T-helper 1 cell (primary cell): Measurements from ENCODE around the gene TOMT.
A peak's percentile ranks its signal among the peaks of the same experiment; 100 is the strongest.

Experiments used
- DNase-seq, 5 donors: peaks; one replicate each; pipeline ENCODE4 v3.0.0-alpha.2; 2012 to 2020
- total RNA-seq, 4 donors: gene quantifications; one replicate each; lab custom pipeline; 2026; lab: John Stamatoyannopoulos, UW

Gene TOMT, protein sequence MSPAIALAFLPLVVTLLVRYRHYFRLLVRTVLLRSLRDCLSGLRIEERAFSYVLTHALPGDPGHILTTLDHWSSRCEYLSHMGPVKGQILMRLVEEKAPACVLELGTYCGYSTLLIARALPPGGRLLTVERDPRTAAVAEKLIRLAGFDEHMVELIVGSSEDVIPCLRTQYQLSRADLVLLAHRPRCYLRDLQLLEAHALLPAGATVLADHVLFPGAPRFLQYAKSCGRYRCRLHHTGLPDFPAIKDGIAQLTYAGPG
- 0 reads per million in 4 donors for total RNA-seq

DNA sequence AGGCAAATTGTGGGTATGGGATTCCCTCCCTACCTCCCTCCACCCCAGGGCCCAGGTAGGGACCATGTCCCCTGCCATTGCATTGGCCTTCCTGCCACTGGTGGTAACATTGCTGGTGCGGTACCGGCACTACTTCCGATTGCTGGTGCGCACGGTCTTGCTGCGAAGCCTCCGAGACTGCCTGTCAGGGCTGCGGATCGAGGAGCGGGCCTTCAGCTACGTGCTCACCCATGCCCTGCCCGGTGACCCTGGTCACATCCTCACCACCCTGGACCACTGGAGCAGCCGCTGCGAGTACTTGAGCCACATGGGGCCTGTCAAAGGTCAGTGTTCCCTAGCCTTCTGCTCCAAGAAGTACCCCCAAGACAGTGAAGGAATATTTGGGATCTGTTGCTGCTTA lies at the start of gene TOMT:
Gene TOMT, plus strand, starts transcription at position 37 of the 400 bp plus-strand sequence. Its CDS starts 28 bp downstream, at position 65.
- DNase-seq = no peak

DNA sequence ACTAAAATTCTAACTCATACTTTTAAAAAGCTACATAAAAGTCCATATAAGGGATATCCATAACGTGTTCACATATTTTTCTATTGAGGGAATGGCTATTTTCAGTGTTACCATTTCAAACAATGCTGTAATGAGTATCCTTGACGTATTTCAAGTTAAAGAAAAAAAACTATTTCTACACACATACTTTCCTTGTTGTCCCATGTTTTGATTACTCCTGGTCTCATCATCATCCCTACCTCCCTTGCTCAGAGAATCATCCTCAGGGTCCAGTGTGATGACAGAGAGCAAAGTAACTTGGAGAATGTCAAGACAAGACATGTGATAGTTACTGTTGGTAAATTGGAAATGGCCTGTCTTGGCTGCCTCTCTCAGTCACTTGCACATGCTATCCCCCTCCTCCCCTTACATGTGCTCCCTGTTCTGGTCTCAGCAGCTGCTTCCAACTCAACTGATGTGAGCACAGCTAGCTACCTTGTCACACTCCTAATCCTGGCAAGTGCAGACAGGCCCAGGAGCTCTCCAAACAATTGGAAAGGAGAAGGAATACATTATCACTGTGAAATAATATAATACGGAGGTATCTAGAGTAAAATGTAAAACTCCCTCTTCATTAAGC lies 47.2 kb upstream of the TOMT start:
- DNase-seq = no peak

DNA sequence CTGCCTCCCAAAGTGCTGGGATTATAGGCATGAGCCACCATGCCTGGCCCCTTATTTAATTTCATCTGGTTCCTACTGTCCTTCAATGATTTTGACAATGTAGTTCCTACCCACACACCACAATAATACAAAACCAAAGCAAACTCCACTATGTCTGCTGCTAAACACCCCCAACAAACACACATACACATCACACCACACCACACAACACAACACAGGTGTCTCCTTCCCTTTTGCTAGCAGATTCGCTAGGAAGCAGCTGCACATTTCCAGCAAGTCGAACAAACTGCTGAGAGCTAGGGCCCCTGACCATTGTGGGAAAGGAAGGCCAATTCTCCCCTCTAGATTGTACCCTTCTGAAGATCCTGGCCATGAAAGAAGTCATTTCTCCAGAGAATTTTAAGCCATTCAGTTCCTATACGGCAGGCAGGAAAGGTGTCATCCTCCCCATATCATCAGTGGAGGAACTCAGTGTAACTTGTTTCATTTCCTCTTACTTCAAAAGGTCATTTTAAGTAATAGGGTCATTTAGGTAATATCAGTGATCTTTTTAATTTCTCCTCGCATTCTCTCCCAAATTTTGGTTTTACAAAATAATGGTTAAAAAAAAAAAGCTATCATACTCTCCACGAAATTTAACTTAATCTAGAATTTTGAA lies 43.9 kb upstream of the TOMT start:
- DNase-seq = no peak

DNA sequence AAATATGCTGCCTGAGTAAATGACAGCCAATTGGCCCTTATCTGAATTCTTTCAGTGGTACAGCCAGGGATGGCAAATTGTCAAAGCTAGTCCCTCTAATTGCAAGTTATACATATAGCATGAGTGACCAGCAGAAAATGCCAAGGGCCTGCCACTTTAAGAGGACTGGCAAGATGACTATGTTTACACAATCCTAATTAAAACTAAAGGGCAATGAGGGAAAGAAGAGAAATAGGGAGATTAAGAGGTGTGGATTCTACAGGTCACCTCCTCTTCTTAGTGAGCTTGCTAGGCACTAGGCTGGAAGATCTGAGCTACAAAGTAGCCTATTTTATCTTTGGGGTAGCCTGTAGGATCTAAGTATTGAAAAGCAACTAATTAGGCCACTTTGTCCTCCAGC lies 38.9 kb upstream of the TOMT start:
- no peak for DNase-seq

DNA sequence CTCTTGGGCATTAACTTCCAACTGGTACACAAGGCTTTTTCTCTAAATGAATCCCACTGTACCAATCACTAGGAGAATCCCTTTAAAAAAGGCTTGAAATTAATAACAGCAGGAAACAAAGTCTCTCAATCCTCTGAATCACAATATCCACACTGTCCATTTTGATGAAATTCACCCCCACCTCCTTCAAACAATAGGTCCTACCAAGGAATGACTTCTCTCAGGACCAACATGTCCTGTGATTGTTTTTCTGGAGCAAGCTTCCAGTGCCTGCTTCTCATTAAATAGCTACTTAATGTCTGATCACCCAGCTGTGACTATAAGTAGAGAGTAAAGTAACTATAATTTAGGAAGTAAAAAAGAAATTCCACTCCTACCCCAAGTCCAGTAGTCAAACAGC lies 38.5 kb upstream of the TOMT start:
- DNase-seq = no peak

DNA sequence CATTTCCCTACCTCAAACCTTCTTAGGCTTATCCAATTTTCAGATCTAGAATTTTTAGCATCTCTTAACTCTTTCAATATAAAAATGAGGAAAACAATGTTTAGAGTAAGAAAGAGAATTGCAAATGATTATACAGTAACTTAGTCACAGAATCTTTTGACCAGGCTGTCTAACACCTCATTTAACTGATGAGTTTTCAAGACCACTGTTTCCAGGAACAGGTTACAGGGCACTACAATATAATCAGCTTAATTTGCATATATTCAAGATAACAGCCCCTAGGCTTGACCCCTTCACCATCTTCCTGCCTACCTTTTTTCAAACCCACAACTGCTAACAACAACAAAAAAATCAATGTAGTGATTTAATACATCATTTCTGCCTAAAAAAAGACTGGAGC lies 38.0 kb upstream of the TOMT start:
- DNase-seq = no peak

DNA sequence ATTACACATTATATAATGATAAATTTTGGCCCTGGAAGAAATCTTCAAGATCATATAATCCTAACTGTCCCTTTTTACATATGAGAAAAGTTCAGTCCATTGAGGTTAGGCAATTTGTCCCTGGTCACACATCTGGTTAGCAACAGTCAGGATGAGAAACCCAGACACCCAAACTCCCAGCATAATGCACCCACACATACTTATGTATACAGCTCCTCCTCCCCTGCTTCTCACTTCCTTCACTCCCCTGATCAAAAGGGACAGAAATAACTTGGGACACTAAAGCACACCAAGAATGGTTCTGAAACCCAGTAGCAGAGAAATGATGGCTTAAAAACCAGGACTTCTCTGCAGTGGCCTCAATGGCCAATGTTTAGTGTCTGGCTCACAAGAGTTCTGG lies 36.5 kb upstream of the TOMT start:
- DNase-seq = no peak

DNA sequence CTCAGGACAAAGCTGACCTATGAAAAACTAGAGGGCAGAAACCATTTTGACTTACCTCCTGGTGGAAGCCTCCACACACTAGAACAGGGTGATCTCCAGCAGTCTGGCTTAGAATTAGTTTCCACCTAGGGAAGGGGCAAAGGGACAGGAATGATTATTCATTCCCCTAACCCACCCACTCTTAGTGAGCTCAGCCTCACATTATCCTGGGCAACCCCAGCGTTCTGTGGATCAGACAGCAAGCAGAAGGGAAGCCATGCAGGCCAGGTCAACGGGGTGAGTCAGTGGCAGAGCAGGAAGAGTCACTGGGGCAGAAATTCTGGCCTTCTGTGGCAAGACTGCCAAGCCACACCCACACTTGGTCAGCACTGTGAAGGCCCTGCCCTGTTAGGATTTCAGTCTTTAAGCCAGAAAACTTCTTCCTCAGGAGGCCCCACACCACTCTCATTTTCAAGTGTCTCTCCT lies 35.9 kb upstream of the TOMT start:
- DNase-seq = no peak

DNA sequence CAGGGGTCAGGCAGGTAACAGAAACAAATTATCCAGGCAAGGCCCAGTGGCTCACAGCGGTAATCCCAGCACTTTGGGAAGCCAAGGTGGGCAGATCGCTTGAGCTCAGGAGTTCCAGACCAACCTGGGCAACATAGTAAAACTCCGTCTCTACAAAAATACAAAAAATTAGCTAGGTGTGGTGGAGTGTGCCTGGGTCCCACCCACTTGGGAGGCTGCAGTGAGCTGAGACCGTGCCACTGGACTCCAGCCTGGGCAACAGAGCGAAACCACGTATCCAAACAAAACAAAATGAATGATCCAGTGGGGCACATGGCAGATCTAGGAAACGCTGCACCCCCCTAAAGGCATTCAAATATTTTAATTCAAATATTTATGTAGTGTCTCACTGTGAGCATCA lies 35.2 kb upstream of the TOMT start:
- no peak for DNase-seq

DNA sequence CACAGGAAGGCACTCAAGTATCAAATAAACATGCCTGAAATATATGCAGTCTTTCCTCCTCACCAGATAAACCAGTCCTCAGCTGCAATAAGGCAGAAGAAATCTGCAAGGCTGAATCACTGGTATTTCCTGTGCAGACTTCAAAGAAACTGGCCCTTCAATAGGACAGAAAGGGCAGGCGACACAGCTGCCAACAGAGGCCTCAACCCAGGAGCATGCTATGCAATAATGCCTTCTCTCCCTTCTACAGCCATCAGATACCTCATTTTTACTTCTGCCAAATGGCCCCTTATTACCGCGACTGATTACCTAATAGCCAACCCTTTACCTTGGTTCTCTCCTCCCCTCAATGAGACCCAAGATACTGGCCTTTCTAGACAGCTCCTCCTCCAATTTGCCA lies 33.4 kb upstream of the TOMT start:
- DNase-seq = peak in 1 of 5 donors; percentile 26

DNA sequence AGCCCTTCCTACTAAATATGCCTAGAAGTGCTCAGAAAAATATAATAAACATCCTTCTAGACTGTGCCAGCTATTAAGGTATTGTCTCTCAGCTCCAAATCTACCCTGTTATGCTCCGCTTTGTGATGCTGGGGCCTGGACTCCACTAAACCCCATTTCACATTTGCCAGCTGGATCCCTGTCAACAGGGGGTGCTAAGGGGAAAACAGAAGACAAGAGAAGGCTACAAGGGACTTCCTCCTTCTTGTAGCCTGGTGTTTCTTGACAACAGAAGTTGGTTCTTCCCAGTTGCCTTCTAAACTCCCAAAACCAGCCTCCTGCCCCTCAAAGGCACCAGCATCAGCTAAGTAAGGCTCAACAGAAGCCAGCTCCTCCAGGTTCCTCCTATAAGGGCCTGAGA lies 30.6 kb upstream of the TOMT start:
- no peak for DNase-seq

DNA sequence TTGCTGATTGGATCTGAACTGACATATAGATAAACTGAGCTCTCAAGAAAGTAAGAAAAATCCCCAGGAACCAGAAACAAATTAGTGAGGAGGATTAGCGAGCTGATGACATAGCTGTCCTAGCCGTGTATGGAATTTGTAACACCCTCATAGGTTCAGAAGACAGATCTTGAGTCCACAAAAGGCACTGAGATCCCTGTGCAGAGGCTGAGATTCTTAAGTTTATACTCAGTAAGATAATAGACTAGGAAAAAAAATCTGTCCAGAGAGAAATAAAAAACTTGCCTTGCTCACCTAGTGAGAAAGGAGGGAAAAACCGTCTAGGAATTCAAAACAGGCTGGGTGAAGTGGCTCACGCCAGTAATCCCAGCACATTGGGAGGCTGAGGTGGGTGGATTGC lies 30.0 kb upstream of the TOMT start:
- DNase-seq = no peak

DNA sequence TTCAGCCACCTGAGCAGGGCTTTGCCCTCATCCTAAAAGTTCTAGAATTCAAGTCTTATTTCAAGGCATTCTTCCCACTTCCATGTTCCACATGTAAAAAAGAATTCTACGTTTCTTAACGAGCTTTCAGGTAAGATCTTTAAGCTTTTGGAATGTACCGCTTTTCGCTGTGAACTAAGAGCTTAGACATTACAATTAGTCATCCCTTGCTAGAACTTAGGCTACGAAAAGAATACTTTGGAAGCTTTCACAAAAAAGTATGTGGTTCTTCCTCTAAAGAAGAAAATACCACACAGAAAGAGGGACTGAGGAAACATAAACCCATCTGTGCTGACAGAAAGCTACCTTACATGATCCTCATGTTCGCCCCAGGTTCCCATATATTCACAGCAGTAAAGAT lies 27.2 kb upstream of the TOMT start:
- DNase-seq = no peak

DNA sequence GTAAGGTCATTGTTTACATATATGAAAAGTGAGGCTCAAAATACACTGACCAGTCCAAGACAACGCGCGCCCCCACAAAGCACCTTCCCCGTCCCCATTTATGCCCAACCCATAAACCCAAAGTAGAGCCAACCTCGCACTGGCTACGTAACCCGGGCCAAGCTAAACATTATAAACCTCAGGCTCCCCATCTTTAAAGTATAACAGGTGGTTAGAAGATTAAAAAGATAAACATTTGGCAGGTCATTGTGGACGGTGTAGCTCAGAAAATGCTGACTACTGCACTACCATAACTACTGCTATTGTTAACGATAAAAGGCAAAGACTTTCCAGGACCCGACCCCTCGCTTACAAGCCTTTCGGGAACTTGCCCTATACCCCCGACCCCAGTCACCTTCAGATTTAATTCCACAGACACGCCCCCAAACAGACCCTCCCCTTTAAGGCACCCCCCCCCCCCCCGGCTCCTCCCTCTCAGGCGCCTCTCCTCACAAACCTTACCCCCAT lies 25.9 kb upstream of the TOMT start:
- peak in 4 of 5 donors; percentile 7 to 35 (median 12) for DNase-seq

DNA sequence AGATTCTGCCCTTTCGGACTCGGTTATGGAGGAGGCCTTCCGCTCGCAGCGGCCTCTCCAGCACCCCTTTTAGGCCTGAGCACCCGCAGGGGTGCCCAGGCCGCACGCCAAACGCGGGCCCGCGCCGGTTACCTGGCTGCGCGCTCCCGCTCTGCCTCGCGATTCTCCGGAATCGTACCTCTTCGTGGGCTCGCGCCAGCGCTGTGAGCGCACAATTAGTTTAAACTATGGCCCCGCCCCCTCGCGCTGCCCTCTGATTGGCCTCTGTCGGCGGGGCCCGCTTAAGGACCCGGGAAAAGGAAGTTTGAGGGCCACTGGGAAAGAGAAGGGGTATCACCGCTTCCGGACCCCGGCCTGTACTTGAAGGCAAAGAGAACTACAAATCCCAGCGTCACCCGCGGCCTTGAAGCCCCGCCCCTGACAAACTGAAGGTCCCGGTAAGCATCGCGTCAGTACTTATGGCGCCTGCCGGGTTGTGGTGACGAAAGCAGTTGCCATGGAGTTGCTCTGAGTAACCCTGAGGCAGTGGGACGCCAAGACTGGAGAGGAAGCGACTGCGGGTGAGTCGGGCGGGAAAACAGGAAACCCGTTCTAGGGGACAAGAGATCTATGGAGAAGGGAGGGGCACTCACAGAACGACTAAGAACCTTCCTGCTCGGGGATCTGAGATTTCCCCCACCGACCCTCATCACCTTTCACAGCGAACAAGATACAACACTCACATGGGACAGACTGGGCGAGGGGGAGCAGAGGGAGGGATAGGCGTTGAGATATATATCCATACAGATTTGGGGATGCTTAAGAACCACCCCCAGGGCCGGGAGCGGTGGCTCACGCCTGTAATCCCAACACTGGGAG lies 25.2 kb upstream of the TOMT start, which contains the start of the genes LRRC51 and NUMA1:
Gene LRRC51, plus strand, starts transcription at position 525 of the 858 bp plus-strand sequence. CDS start 8,234 bp downstream, outside the sequence.
Gene NUMA1, minus strand, starts transcription at position 217 of the 858 bp plus-strand sequence. CDS start 44,599 bp downstream, outside the sequence.
- peak; percentile 97 to 100 (median 99) for DNase-seq

DNA sequence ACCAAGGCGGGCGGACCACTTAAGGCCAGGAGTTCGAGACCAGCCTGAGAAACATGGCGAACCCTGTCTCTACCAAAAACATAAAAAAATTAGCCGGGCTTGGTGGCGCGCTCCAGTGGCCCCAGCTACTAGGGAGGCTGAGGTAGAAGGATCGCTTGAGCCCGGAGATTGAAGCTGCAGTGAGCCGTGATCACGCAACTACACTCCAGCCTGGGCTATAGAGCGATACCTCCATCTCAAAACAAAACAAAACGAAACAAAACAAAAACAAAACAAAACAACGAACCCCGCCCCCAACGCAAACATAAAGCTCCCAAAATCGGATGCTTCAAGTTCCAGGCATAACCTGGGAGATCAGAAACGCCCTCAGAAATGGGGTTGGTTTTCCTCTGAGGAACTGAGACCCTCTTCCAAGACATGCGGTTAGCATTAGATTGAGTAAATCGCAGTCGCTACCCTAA lies 24.5 kb upstream of the TOMT start:
- no peak for DNase-seq

DNA sequence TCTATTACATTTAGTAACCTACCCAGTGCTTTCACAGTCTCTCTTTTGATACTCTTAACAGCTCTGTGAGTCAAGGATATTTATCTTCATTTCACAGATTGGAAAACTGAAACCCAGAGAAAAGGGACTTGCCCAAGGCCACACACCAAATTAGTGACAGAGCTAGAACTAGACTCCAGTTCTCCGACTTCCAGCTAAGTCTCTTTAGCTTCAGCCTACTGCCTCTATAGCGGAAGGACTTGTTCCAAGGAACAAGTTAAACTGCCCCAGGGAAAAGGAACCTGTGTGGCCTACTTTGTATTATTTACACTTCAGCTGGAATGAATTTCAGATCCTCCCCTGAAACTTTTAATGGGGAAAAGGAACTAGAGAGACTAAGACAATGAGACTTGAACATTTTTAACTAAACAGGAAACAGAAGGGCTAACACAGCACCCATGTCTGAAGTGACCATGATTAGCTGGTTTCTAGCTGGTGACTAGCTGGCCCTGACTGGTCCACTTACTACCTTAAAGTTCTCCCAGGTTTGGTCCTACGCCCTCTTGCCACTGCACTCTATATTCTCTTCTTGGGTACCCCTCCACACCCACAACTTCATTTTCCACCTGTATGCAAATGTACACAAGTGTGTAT lies 23.8 kb upstream of the TOMT start:
- no peak for DNase-seq

DNA sequence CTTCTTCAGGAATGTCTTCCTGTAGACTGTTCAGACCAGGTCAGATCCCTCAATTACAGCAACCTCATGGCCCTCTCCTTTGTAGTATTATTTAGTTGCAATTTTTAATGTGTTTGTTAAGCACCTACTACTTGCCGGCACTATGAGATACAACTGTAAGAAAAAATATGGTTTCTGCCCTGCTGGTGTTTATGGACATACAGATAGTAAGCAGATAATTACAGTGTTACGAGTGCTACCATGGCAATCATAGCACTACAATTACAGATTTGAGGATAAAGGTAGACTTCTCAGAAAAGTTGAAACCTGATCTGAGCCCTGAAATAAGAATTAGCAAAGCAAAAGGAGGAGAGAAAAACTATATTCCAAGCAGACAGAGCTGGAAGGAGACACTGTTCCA lies 22.3 kb upstream of the TOMT start:
- no peak for DNase-seq

DNA sequence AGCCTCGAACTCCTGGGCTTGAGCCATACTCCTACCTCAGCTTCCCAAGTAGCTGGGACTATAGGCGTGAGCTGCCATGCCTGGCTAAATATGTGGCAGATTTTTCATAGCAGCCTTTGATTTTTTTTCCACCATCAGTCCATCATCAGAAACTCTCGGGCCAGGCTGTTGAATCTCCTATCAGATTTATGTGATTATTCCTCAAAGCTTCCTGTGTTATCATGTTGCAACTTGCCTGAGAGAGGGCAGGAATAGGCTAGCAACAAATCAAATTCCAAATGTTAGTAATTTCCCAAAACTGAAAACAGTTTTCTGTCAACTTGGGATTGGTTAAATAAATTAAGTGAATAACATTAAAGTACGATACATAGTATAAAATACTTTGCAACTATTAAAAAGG lies 21.6 kb upstream of the TOMT start:
- no peak for DNase-seq

DNA sequence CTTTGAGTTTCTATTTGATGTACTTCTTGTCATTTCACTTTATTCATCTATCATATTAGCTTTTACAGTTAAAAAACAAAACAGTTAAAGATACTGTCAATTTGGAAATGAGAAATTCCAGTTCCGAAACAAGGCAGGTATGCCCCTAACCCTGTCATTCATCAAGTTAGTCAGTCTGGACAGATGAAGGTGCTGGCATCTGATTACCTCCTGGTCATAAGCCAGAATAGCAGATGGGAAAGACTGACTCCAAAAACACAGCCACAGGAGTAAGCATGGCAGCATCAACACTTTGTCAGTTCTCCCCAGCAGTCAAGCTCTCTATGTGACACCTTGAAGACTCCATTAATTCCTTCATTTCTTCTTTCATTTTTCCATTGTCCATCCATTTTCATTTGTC lies 20.8 kb upstream of the TOMT start:
- no peak for DNase-seq

DNA sequence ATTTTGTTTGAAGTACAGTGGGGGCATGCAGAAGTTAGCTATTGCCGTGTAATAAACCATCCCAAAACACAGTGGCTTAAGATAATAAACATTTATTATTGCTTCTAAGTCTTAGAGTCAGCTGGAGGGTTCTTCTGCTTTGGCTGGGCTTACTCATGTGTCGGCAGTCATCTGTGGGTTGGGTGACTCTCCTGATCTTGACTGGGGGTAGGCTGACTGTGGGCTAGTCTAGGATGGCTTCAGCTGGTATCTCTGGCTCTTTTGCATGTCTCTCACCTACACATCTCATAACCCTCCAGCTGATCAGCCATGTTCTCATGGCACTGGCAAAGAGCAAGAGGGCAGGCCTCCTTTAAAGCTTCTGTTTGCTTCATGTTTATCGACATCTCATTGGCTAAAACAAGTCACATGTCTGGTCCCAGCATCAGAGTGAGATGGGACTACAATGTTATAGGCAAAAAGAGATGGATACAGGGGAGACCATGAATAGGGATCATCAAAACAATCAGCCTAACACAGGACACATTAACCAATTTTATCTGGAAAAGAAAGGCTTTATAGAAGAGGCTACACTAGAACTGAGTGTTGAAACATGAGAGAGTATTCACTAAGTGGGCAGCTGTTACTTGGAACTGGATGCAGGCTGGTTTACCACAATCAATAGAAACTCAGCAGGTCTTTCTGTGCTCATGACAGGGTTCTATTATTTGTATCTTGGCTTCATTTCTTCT lies 19.9 kb upstream of the TOMT start:
- no peak for DNase-seq
